Pancreas (tissue), 10 donors: ENCODE data around the gene PCNX3. TPM values are rescaled to one million over a fixed set of nuclear protein-coding genes. Genes with fewer than 3 reads are reported as not detected.

ENCODE experiments used
- ATAC-seq, 4 donors: fragments of 200-7000 bp; cut with Tn5 transposase; one replicate each; pipeline versions ENCODE4 v1.8.0 to v1.9.1; 2020; ENCODE audit warnings: mild to moderate bottlenecking in 4 of 4, moderate library complexity in 4 of 4
- DNase-seq, 6 donors: peaks; one replicate each; pipeline ENCODE4 v3.0.0-alpha.2; 2020
- FAIRE-seq: peaks from 2 replicates; lab custom pipeline; 2012; peaks lifted over from hg19 to GRCh38; lab: Jason Lieb, UNC
- H3K27ac ChIP-seq, 4 donors: fragments of 200-600 bp; sonication (generic); 1 replicate in 3 of 4; 2 replicates in 1 of 4; pipeline versions ENCODE4 v1.5.0 to v1.8.0; 2020
- H3K27me3 ChIP-seq, 4 donors: fragments of 200-600 bp; one replicate each; pipeline ENCODE4 v1.8.0; 2021
- H3K36me3 ChIP-seq, 3 donors: fragments of 200-600 bp; sonication (generic) in 1 of 3; one replicate each; pipeline versions ENCODE4 v1.5.0 to v1.8.0; 2020 to 2021
- H3K4me1 ChIP-seq, 3 donors: fragments of 200-600 bp; one replicate each; pipeline ENCODE4 v1.8.0; 2021
- H3K4me3 ChIP-seq, 4 donors: fragments of 200-600 bp; sonication (generic) in 2 of 4; one replicate each; pipeline versions ENCODE4 v1.5.0 to v1.8.0; 2020 to 2021
- H3K9me3 ChIP-seq, 4 donors: fragments of 200-600 bp; one replicate each; pipeline ENCODE4 v1.8.0; 2021
- WGBS, 2 donors: extraction: QIAGEN DNeasy Blood & Tissue Kit; methylation state at CpG; one replicate each; pipeline ENCODE4 v1.1.7; 2013; 5-methylcytosine and 5-hydroxymethylcytosine counted together
- intact Hi-C, 3 donors: fragments of 100-400 bp; cut with DNase I; formaldehyde crosslinking; loops; one replicate each; pipeline versions ENCODE4 v1.11.1 to v1.14.2; 2022
- microRNA-seq, 2 donors: library from miRNA; unstranded; fragments of <30 nt; microRNA quantifications; one replicate each; pipeline versions ENCODE4 to v1.1.0, GENCODE V29; 2019 to 2020
- polyA plus RNA-seq, 2 donors: library from polyadenylated mRNA; stranded (reverse); fragments of 200-250 nt; gene quantifications; one replicate each; pipeline ENCODE4 v1.2.3, GENCODE V29; 2013
- total RNA-seq, 6 donors: library from RNA; stranded (reverse); fragmentation: NEBNext Ultra II Directional in 4 of 6; extraction: Animal tissue kit (Norgen Biotek cat#: 25700) in 4 of 6; gene quantifications; one replicate each; pipeline versions ENCODE4 v1.2.1 to v1.2.4, GENCODE V29; 2021 to 2023
- TF ChIP-seq, protein P1 (sequence below), 4 donors: fragments of 200-600 bp; sonication (generic) in 3 of 4; IDR thresholded peaks; one replicate each; pipeline versions ENCODE4 v1.5.0 to v1.8.0; 2021; ENCODE audit warnings: antibody characterized with exemption in 4 of 4
- donor health status: healthy with polysubstance abuse.
- donor health status: DM: no; HTN: no; CAD: no; lungs with moderate emphysema.
- donor health status: DM: no; HTN: no; CAD: no.
- donor health status: control.
- donor health status: control.
- donor health status: Bipolar disorder and iron deficiency.
- donor health status: DM: yes; HTN: yes; CAD: no.
- donor health status: DM: no; HTN: no; CAD: no.
- donor health status: DM: no; HTN: no; CAD: no.
- donor health status: DM: yes; HTN: yes; CAD: no.

Gene PCNX3
- total and polyA plus RNA-seq, 8 donors, result 13.5 to 26.3 (median 18.3) TPM

DNA sequence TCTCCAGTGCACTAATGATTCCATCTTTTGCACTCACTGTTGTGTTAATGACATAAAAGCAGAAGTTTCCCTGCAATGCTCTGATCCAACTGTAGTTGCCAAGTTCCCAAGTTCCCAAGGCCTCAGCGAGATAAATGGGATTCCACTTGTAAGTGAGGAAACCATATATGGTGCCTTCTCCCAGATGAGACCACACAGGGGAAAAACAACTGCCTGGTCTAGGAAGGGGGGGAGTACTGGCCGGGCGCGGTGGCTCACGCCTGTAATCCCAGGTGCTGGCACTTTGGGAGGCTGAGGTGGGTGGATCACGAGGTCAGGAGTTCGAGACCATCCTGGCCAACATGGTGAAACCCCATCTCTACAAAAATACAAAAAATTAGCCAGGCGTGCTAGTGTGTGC, 70.4 kb downstream of the PCNX3 start:
- DNase-seq, result no peak
- H3K27me3 ChIP-seq, result no peaks in the 10 kb centered on the region
- no peaks in the 10 kb centered on the region for H3K9me3 ChIP-seq
- WGBS, 2 donors, result 74 to 76% methylated on average over 8 of the region's 8 CpGs
- no peak for ATAC-seq
- FAIRE-seq, result no peak
- TF ChIP-seq, protein P1, sequence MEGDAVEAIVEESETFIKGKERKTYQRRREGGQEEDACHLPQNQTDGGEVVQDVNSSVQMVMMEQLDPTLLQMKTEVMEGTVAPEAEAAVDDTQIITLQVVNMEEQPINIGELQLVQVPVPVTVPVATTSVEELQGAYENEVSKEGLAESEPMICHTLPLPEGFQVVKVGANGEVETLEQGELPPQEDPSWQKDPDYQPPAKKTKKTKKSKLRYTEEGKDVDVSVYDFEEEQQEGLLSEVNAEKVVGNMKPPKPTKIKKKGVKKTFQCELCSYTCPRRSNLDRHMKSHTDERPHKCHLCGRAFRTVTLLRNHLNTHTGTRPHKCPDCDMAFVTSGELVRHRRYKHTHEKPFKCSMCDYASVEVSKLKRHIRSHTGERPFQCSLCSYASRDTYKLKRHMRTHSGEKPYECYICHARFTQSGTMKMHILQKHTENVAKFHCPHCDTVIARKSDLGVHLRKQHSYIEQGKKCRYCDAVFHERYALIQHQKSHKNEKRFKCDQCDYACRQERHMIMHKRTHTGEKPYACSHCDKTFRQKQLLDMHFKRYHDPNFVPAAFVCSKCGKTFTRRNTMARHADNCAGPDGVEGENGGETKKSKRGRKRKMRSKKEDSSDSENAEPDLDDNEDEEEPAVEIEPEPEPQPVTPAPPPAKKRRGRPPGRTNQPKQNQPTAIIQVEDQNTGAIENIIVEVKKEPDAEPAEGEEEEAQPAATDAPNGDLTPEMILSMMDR (IDR thresholded peaks at IDR 0.05), result no peak
- intact Hi-C loops, result no loop called here
- H3K27ac ChIP-seq, result no peak overlapping the region
- no peak overlapping the region for H3K4me3 ChIP-seq
- H3K36me3 ChIP-seq, result no peaks in the 10 kb centered on the region
- no peaks in the 10 kb centered on the region for H3K4me1 ChIP-seq

Small RNA genes lying within 50 kb of the gene (microRNA-seq; reads per million reads assigned to microRNA genes)
- gene MIR4489 (0 reads per million in 2 donors), gene MIR4690 (0 to 0.39 reads per million in 2 donors)

Other genes with a start within 250 kb of the PCNX3 start
- 10 to 100 TPM; 16.2 to 53.4 (median 26.3) TPM for gene SLC25A45, start 233.1 kb upstream of the PCNX3 start, total RNA-seq
- 10 to 100 TPM; 38.0 to 58.2 TPM for gene SLC25A45, start 233.1 kb upstream of the PCNX3 start, polyA plus RNA-seq
- gene FRMD8, start 229.1 kb upstream of the PCNX3 start, total RNA-seq, result 10 to 100 TPM; 15.4 to 28.9 (median 18.8) TPM
- 10 to 100 TPM; 15.0 to 15.7 TPM for gene FRMD8, start 229.1 kb upstream of the PCNX3 start, polyA plus RNA-seq
- gene NEAT1, start 193.0 kb upstream of the PCNX3 start, total RNA-seq, result 1,000 to 10,000 TPM in 1 of 6 donors, 100 to 1,000 TPM in 5; 295 to 1,475 (median 528) TPM
- gene NEAT1, start 193.0 kb upstream of the PCNX3 start, polyA plus RNA-seq, result 1,000 to 10,000 TPM; 1,390 to 2,770 TPM
- gene MALAT1, start 116.7 kb upstream of the PCNX3 start, total RNA-seq, result 1,000 to 10,000 TPM; 2,360 to 5,615 (median 3,481) TPM
- 1,000 to 10,000 TPM in 1 of 2 donors, 100 to 1,000 TPM in 1; 251 to 2,313 TPM for gene MALAT1, start 116.7 kb upstream of the PCNX3 start, polyA plus RNA-seq
- gene SCYL1, start 90.7 kb upstream of the PCNX3 start, total RNA-seq, result 10 to 100 TPM; 40.1 to 49.4 (median 41.2) TPM
- gene SCYL1, start 90.7 kb upstream of the PCNX3 start, polyA plus RNA-seq, result 10 to 100 TPM; 68.9 to 83.9 TPM
- gene LTBP3, start 57.4 kb upstream of the PCNX3 start, total RNA-seq, result 100 to 1,000 TPM in 1 of 6 donors, 10 to 100 TPM in 5; 44.7 to 119 (median 63.4) TPM
- 100 to 1,000 TPM; 118 to 151 TPM for gene LTBP3, start 57.4 kb upstream of the PCNX3 start, polyA plus RNA-seq
- 10 to 100 TPM; 17.8 to 29.1 (median 20.1) TPM for gene ZNRD2, start 45.3 kb upstream of the PCNX3 start, total RNA-seq
- 10 to 100 TPM; 32.5 to 34.8 TPM for gene ZNRD2, start 45.3 kb upstream of the PCNX3 start, polyA plus RNA-seq
- 10 to 100 TPM; 22.7 to 45.9 (median 28.6) TPM for gene FAM89B, start 43.2 kb upstream of the PCNX3 start, total RNA-seq
- 10 to 100 TPM; 37.3 to 49.1 TPM for gene FAM89B, start 43.2 kb upstream of the PCNX3 start, polyA plus RNA-seq
- 10 to 100 TPM in 4 of 6 donors, 1 to 10 TPM in 2; 6.5 to 26.2 (median 11.2) TPM for gene EHBP1L1, start 39.7 kb upstream of the PCNX3 start, total RNA-seq
- gene EHBP1L1, start 39.7 kb upstream of the PCNX3 start, polyA plus RNA-seq, result 10 to 100 TPM; 25.0 to 34.2 TPM
- under 1 TPM in 3 of 6 donors, not detected in 3; 0.19 to 0.84 (median 0.28) TPM for gene KCNK7, start 20.0 kb upstream of the PCNX3 start, total RNA-seq
- 1 to 10 TPM in 1 of 2 donors, under 1 TPM in 1; 0.91 to 1.6 TPM for gene KCNK7, start 20.0 kb upstream of the PCNX3 start, polyA plus RNA-seq
- gene MAP3K11, start 1.6 kb upstream of the PCNX3 start, total RNA-seq, result 10 to 100 TPM; 23.2 to 40.6 (median 26.7) TPM
- 10 to 100 TPM; 75.5 to 84.7 TPM for gene MAP3K11, start 1.6 kb upstream of the PCNX3 start, polyA plus RNA-seq
- gene SIPA1, start 22.3 kb downstream of the PCNX3 start, total RNA-seq, result 10 to 100 TPM; 11.2 to 38.2 (median 21.2) TPM
- 10 to 100 TPM; 42.3 to 52.2 TPM for gene SIPA1, start 22.3 kb downstream of the PCNX3 start, polyA plus RNA-seq
- gene RELA, start 47.1 kb downstream of the PCNX3 start, total RNA-seq, result 10 to 100 TPM; 29.8 to 42.2 (median 34.6) TPM
- gene RELA, start 47.1 kb downstream of the PCNX3 start, polyA plus RNA-seq, result 10 to 100 TPM; 37.3 to 46.6 TPM
- gene KAT5, start 96.5 kb downstream of the PCNX3 start, total RNA-seq, result 10 to 100 TPM; 26.5 to 39.8 (median 35.0) TPM
- gene KAT5, start 96.5 kb downstream of the PCNX3 start, polyA plus RNA-seq, result 10 to 100 TPM; 79.6 to 99.6 TPM
- 10 to 100 TPM; 16.1 to 29.3 (median 20.4) TPM for gene RNASEH2C, start 105.0 kb downstream of the PCNX3 start, total RNA-seq
- gene RNASEH2C, start 105.0 kb downstream of the PCNX3 start, polyA plus RNA-seq, result 10 to 100 TPM; 37.1 to 49.3 TPM
- 10 to 100 TPM; 10.2 to 12.7 (median 11.5) TPM for gene AP5B1, start 165.2 kb downstream of the PCNX3 start, total RNA-seq
- gene AP5B1, start 165.2 kb downstream of the PCNX3 start, polyA plus RNA-seq, result 10 to 100 TPM in 1 of 2 donors, 1 to 10 TPM in 1; 4.2 to 10.4 TPM
- gene OVOL1, start 171.3 kb downstream of the PCNX3 start, total RNA-seq, result 1 to 10 TPM; 1.1 to 5.6 (median 1.8) TPM
- gene OVOL1, start 171.3 kb downstream of the PCNX3 start, polyA plus RNA-seq, result 1 to 10 TPM; 1.9 TPM
- under 1 TPM in 4 of 6 donors, not detected in 2; 0.12 to 0.75 (median 0.43) TPM for gene SNX32, start 218.2 kb downstream of the PCNX3 start, total RNA-seq
- under 1 TPM; 0.23 to 0.30 TPM for gene SNX32, start 218.2 kb downstream of the PCNX3 start, polyA plus RNA-seq
- gene CFL1, start 242.4 kb downstream of the PCNX3 start, total RNA-seq, result 100 to 1,000 TPM in 4 of 6 donors, 10 to 100 TPM in 2; 87.8 to 311 (median 148) TPM
- 100 to 1,000 TPM; 164 to 231 TPM for gene CFL1, start 242.4 kb downstream of the PCNX3 start, polyA plus RNA-seq
- 10 to 100 TPM; 12.7 to 29.5 (median 18.0) TPM for gene MUS81, start 244.7 kb downstream of the PCNX3 start, total RNA-seq
- gene MUS81, start 244.7 kb downstream of the PCNX3 start, polyA plus RNA-seq, result 10 to 100 TPM; 60.7 to 62.6 TPM